ENCODE data around the gene KCTD19. TPM values are rescaled to one million over a fixed set of nuclear protein-coding genes. Genes with fewer than 3 reads are reported as not detected.
A peak's percentile ranks its signal among the peaks of the same experiment; 100 is the strongest.

KCTD19 gene
- polyA plus RNA-seq, 1 experiment = 0.25 TPM

DNA sequence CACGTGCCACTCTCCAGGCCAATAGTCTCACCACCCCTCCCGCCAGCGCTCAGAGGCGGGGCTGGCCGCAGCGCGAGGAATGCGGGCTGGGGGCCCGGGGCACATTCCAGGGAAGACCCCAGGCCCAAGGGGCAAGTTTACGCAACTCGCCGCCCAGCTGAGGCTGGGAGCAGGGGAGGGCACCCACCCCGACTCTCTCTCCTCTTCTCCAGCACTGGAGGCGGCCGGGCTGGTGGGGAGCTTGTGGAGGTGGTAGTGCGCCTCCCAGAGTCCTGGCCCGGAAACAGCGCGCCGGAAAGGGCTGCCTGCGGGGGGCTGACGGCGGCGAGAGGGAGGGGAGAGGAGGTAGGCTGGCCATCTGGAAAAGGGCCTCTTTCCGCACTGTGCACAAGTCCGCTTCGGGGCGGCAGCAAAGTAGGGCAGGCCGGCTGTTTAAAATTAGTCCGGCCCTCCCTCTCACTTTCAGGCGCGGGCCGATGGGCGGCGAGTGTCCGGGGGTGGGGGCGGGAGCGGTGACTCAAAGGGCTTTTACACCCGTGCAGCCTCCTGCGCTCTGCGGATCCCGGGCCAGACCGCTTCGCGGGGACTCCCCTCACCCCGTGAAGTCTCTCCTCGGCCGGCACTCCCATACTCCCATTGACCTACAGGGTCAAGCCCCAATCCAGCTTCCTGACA, 80.3 kb downstream of the KCTD19 start:
- Histone ChIP-seq H3K27me3 (ENCODE audit: control insufficient read depth, insufficient read depth, low read length) (no peaks in the 10 kb centered on the region), H3K4me3 (ENCODE audit: low read depth, low read length) (peak overlapping the region; percentile 86), H3K27ac (ENCODE audit: low read depth, low read length) (peak overlapping the region; percentile 90), H3K9me3 (ENCODE audit: control insufficient read depth, insufficient read depth, low read length) (no peaks in the 10 kb centered on the region; the same call in 1 of the 2 replicates)
- TF ChIP-seq CTCF (IDR thresholded peaks at IDR 0.05; ENCODE audit: low read depth, low read length) = peak; percentile 25
- CTCF ChIA-PET = no interaction called here
- DNase-seq (ENCODE audit: low read depth, low spot score) = peak; percentile 63
- POLR2A ChIA-PET = interaction anchor here (0.7 to 1.1 kb wide), 6 partner anchors 10 to 40 kb away, joined by 3 to 5 read pairs (median 3); partner anchors contain the start of gene TMEM208

GRCh38 chr16:67245674-67246080, 80.9 kb downstream of the KCTD19 start:
- no peak for DNase-seq (ENCODE audit: low read depth, low spot score)
- CTCF ChIA-PET = interaction anchor here (0.6 kb wide), 1 partner anchor 253 kb away, joined by 3 read pairs; no protein-coding TSS in a partner anchor
- POLR2A ChIA-PET = interaction anchor here (0.6 to 2.3 kb wide), 8 partner anchors 10 to 39 kb away, joined by 3 to 8 read pairs (median 4); partner anchors contain the start of gene TMEM208
- Histone ChIP-seq H3K4me3 (ENCODE audit: low read depth, low read length) (peak overlapping the region; percentile 86), H3K27me3 (ENCODE audit: control insufficient read depth, insufficient read depth, low read length) (no peaks in the 10 kb centered on the region), H3K27ac (ENCODE audit: low read depth, low read length) (peak overlapping the region; percentile 90), H3K9me3 (ENCODE audit: control insufficient read depth, insufficient read depth, low read length) (no peaks in the 10 kb centered on the region; the same call in 1 of the 2 replicates)
- TF ChIP-seq CTCF (IDR thresholded peaks at IDR 0.05; ENCODE audit: low read depth, low read length) = no peak

- H3K4me3 ChIP-seq (ENCODE audit: low read depth, low read length) = peak overlapping the region; percentile 86
- ChIA-PET CTCF (interaction anchor here (0.6 kb wide), 1 partner anchor 253 kb away, joined by 3 read pairs; no protein-coding TSS in a partner anchor), POLR2A (interaction anchor here (0.6 to 2.3 kb wide), 5 partner anchors 10 to 37 kb away, joined by 3 to 8 read pairs (median 7); partner anchors contain the start of gene TMEM208)
- TF ChIP-seq CTCF (IDR thresholded peaks at IDR 0.05; ENCODE audit: low read depth, low read length) = no peak
- no peaks in the 10 kb centered on the region for H3K27me3 ChIP-seq (ENCODE audit: control insufficient read depth, insufficient read depth, low read length)
- no peaks in the 10 kb centered on the region; the same call in 1 of the 2 replicates for H3K9me3 ChIP-seq (ENCODE audit: control insufficient read depth, insufficient read depth, low read length)
- H3K27ac ChIP-seq (ENCODE audit: low read depth, low read length) = peak overlapping the region; percentile 90
- no peak for DNase-seq (ENCODE audit: low read depth, low spot score)
Observed at GRCh38 chr16:67245186-67245585, 81.4 kb downstream of the KCTD19 start.

GRCh38 chr16:67244387-67245185, 82.0 kb downstream of the KCTD19 start:
- H3K27me3 ChIP-seq (ENCODE audit: control insufficient read depth, insufficient read depth, low read length) = no peaks in the 10 kb centered on the region
- peak overlapping the region; percentile 90 for H3K27ac ChIP-seq (ENCODE audit: low read depth, low read length)
- ChIA-PET POLR2A (interaction anchor here (0.6 to 2.3 kb wide), 6 partner anchors 9 to 37 kb away, joined by 3 to 8 read pairs (median 6); partner anchors contain the start of gene TMEM208), CTCF (interaction anchor here (0.5 to 0.6 kb wide), 2 partner anchors 226 to 254 kb away, joined by 3 to 7 read pairs; no protein-coding TSS in a partner anchor)
- H3K9me3 ChIP-seq (ENCODE audit: control insufficient read depth, insufficient read depth, low read length) = no peaks in the 10 kb centered on the region; the same call in 1 of the 2 replicates
- no peak for DNase-seq (ENCODE audit: low read depth, low spot score)
- no peak for TF ChIP-seq CTCF (IDR thresholded peaks at IDR 0.05; ENCODE audit: low read depth, low read length)
- H3K4me3 ChIP-seq (ENCODE audit: low read depth, low read length) = peak overlapping the region; percentile 86

Measured in AG04450 (cell line).